Measurements from ENCODE around the gene TMEM37. TPM values are rescaled to one million over a fixed set of nuclear protein-coding genes. Genes with fewer than 3 reads are reported as not detected.

The TMEM37 gene
- total RNA-seq, 1 experiment from 2014 or later: 13.8 TPM

- no peak for DNase-seq (ENCODE audit: low spot score)
- ChIA-PET CTCF (no interaction called here), POLR2A (ENCODE audit: low non-redundant PET) (no interaction called here)
- no peak overlapping the region for H3K4me3 ChIP-seq (ENCODE audit: low read depth, low read length, poor library complexity, severe bottlenecking)
- no peaks in the 10 kb centered on the region for H3K36me3 ChIP-seq (ENCODE audit: insufficient read depth, low read length, poor library complexity, severe bottlenecking)
- peaks cover under 1% of the 10 kb centered on the region for H3K4me1 ChIP-seq (ENCODE audit: insufficient read depth, low read length, poor library complexity, severe bottlenecking)
- no peak for TF ChIP-seq EZH2 (IDR thresholded peaks at IDR 0.05; ENCODE audit: borderline replicate concordance, low read depth, low read length, poor library complexity, severe bottlenecking)
- no peak for TF ChIP-seq CTCF (conservative IDR thresholded peaks at IDR 0.05; ENCODE audit: low read depth, low read length)
- no peaks in the 10 kb centered on the region for H3K27me3 ChIP-seq (replicated peaks; ENCODE audit: insufficient read depth, low read depth, low read length, poor library complexity)
- H3K27ac ChIP-seq (ENCODE audit: low read depth, low read length, poor library complexity, severe bottlenecking): no peak overlapping the region
- intact Hi-C loops (cut with micrococcal nuclease; ENCODE audit: unreplicated experiment): no loop called here
- BruUV-seq (replicated peaks): no TSS peak
- no peaks in the 10 kb centered on the region for H3K9me3 ChIP-seq (ENCODE audit: low read depth, low read length, poor library complexity, severe bottlenecking)
These were observed 50.1 kb downstream of the TMEM37 start for GRCh38 chr2:119481501-119482455.

- Histone ChIP-seq H3K9me3 (ENCODE audit: low read depth, low read length, poor library complexity, severe bottlenecking) (no peaks in the 10 kb centered on the region), H3K27ac (ENCODE audit: low read depth, low read length, poor library complexity, severe bottlenecking) (no peak overlapping the region), H3K4me1 (ENCODE audit: insufficient read depth, low read length, poor library complexity, severe bottlenecking) (no peaks in the 10 kb centered on the region), H3K4me3 (ENCODE audit: low read depth, low read length, poor library complexity, severe bottlenecking) (no peak overlapping the region), H3K36me3 (ENCODE audit: insufficient read depth, low read length, poor library complexity, severe bottlenecking) (no peaks in the 10 kb centered on the region), H3K27me3 (replicated peaks; ENCODE audit: insufficient read depth, low read depth, low read length, poor library complexity) (no peaks in the 10 kb centered on the region)
- TF ChIP-seq EZH2 (IDR thresholded peaks at IDR 0.05; ENCODE audit: borderline replicate concordance, low read depth, low read length, poor library complexity, severe bottlenecking) (no peak), CTCF (conservative IDR thresholded peaks at IDR 0.05; ENCODE audit: low read depth, low read length) (no peak)
- POLR2A ChIA-PET (ENCODE audit: low non-redundant PET): no interaction called here
- DNase-seq (ENCODE audit: low spot score): no peak
- BruUV-seq (replicated peaks): no TSS peak
- intact Hi-C loops (cut with micrococcal nuclease; ENCODE audit: unreplicated experiment): no loop called here
- CTCF ChIA-PET: no interaction called here
These were observed 51.1 kb downstream of the TMEM37 start for GRCh38 chr2:119482481-119483394.

- CTCF ChIA-PET: no interaction called here
- no peak overlapping the region for H3K4me3 ChIP-seq (ENCODE audit: low read depth, low read length, poor library complexity, severe bottlenecking)
- no TSS peak for BruUV-seq (replicated peaks)
These were observed 51.7 kb downstream of the TMEM37 start for GRCh38 chr2:119483395-119483753.

More at GRCh38 chr2:119483395-119483753, 51.7 kb downstream of the TMEM37 start:
- DNase-seq (ENCODE audit: low spot score): no peak
- H3K27me3 ChIP-seq (replicated peaks; ENCODE audit: insufficient read depth, low read depth, low read length, poor library complexity): no peaks in the 10 kb centered on the region
- H3K36me3 ChIP-seq (ENCODE audit: insufficient read depth, low read length, poor library complexity, severe bottlenecking): no peaks in the 10 kb centered on the region
- intact Hi-C loops (cut with micrococcal nuclease; ENCODE audit: unreplicated experiment): no loop called here
- POLR2A ChIA-PET (ENCODE audit: low non-redundant PET): no interaction called here
- no peaks in the 10 kb centered on the region for H3K4me1 ChIP-seq (ENCODE audit: insufficient read depth, low read length, poor library complexity, severe bottlenecking)
- H3K27ac ChIP-seq (ENCODE audit: low read depth, low read length, poor library complexity, severe bottlenecking): no peak overlapping the region
- TF ChIP-seq CTCF (conservative IDR thresholded peaks at IDR 0.05; ENCODE audit: low read depth, low read length): no peak
- TF ChIP-seq EZH2 (IDR thresholded peaks at IDR 0.05; ENCODE audit: borderline replicate concordance, low read depth, low read length, poor library complexity, severe bottlenecking): no peak
- no peaks in the 10 kb centered on the region for H3K9me3 ChIP-seq (ENCODE audit: low read depth, low read length, poor library complexity, severe bottlenecking)
